IMR-90 (cell line): ENCODE results near the gene NTSR1. TPM values are rescaled to one million over a fixed set of nuclear protein-coding genes. Genes with fewer than 3 reads are reported as not detected.

ENCODE experiments used
- ATAC-seq: fragments of 200-7000 bp; cut with Tn5 transposase; 2 replicates; pipeline ENCODE4 v1.9.1; 2020; ENCODE audit warnings: low read depth, mild to moderate bottlenecking, moderate library complexity
- BruUV-seq: library from RNA; stranded (reverse); fragments of 400-500 nt; replicated peaks from 2 replicates; lab custom pipeline; 2021; lab: Mats Ljungman, UMichigan
- CTCF ChIA-PET: fragments of 300-600 bp; formaldehyde crosslinking; extraction: SDS; loops from one replicate; lab custom pipeline; 2021; ENCODE audit warnings: antibody characterized with exemption; lab: Yijun Ruan, JAX
- POLR2A ChIA-PET: fragments of 300-600 bp; sonication (Branson Sonifier 250); formaldehyde crosslinking; loops from one replicate; lab custom pipeline; 2022; ENCODE audit warnings: antibody characterized with exemption; ENCODE audit not compliant: unreplicated experiment; lab: Charles Lee
- DNase-seq: peaks from one replicate; pipeline ENCODE4 v3.0.0; 2013
- H2AFZ ChIP-seq: replicated peaks from 2 replicates; pipeline ENCODE3; 2013; ENCODE audit warnings: low read length, mild to moderate bottlenecking; ENCODE audit not compliant: poor library complexity
- H2AK5ac ChIP-seq: 2 replicates; pipeline ENCODE4 v1.6.1; 2013; ENCODE audit warnings: low read depth, low read length, inconsistent platforms
- H2AK9ac ChIP-seq: replicated peaks from 2 replicates; pipeline ENCODE3; 2013; ENCODE audit warnings: mild to moderate bottlenecking, low read depth, low read length, moderate library complexity; ENCODE audit not compliant: poor library complexity
- H2BK120ac ChIP-seq: 2 replicates; pipeline ENCODE4 v1.6.1; 2013; ENCODE audit warnings: low read depth, low read length, inconsistent platforms
- H2BK15ac ChIP-seq: 3 replicates; pipeline ENCODE4 v1.6.1; 2013; ENCODE audit warnings: low read depth, low read length, inconsistent platforms
- H2BK20ac ChIP-seq: 2 replicates; pipeline ENCODE4 v1.6.1; 2013; ENCODE audit warnings: low read depth, mild to moderate bottlenecking, inconsistent platforms, low read length, moderate library complexity
- H2BK5ac ChIP-seq: 2 replicates; pipeline ENCODE4 v1.6.1; 2013; ENCODE audit warnings: mild to moderate bottlenecking, low read depth, low read length, inconsistent platforms; ENCODE audit not compliant: poor library complexity, severe bottlenecking
- H3K14ac ChIP-seq: replicated peaks from 2 replicates; pipeline ENCODE4 v1.6.1; 2013; ENCODE audit warnings: low read depth, low read length, inconsistent platforms
- H3K18ac ChIP-seq: 2 replicates; pipeline ENCODE4 v1.6.1; 2013; ENCODE audit warnings: low read depth, low read length, control low read depth
- H3K23ac ChIP-seq: 2 replicates; pipeline ENCODE4 v1.6.1; 2013; ENCODE audit warnings: low read depth, low read length, inconsistent platforms
- H3K27ac ChIP-seq: 2 replicates; pipeline ENCODE4 v1.5.1; 2013; ENCODE audit warnings: mild to moderate bottlenecking, control low read depth, low read length; ENCODE audit not compliant: insufficient read depth
- H3K27me3 ChIP-seq: 2 replicates; pipeline ENCODE4 v1.6.1; 2013; ENCODE audit warnings: low read length; ENCODE audit not compliant: control insufficient read depth, insufficient read depth
- H3K36me3 ChIP-seq: 2 replicates; pipeline ENCODE4 v1.6.1; 2013; ENCODE audit warnings: low read length, mixed read lengths; ENCODE audit not compliant: control insufficient read depth, insufficient read depth
- H3K4ac ChIP-seq: 2 replicates; pipeline ENCODE4 v1.6.1; 2013; ENCODE audit warnings: low read depth, low read length, inconsistent platforms
- H3K4me1 ChIP-seq: 2 replicates; pipeline ENCODE4 v1.6.1; 2013; ENCODE audit warnings: low read length, mixed read lengths; ENCODE audit not compliant: control insufficient read depth, insufficient read depth
- H3K4me2 ChIP-seq: 2 replicates; pipeline ENCODE4 v1.6.1; 2013; ENCODE audit warnings: low read depth, mild to moderate bottlenecking, control low read depth, low read length, moderate library complexity
- H3K4me3 ChIP-seq: 2 replicates; pipeline ENCODE4 v1.5.1; 2013; ENCODE audit warnings: low read depth, mild to moderate bottlenecking, control low read depth, low read length, moderate library complexity; ENCODE audit not compliant: insufficient read depth
- H3K56ac ChIP-seq: 2 replicates; pipeline ENCODE4 v1.6.1; 2013; ENCODE audit warnings: low read length, inconsistent platforms; ENCODE audit not compliant: insufficient read depth; ENCODE audit errors: extremely low read depth
- H3K79me1 ChIP-seq, 2 experiments: 2 replicates each; pipeline ENCODE4 v1.6.1; 2013; ENCODE audit warnings: low read length in 2 of 2, inconsistent platforms in 1 of 2, low read depth in 1 of 2
- H3K9ac ChIP-seq: 2 replicates; pipeline ENCODE4 v1.6.1; 2013; ENCODE audit warnings: low read depth, low read length, control low read depth
- H3K9me1 ChIP-seq: 2 replicates; pipeline ENCODE4 v1.6.1; 2013; ENCODE audit warnings: low read length, inconsistent platforms; ENCODE audit not compliant: insufficient read depth
- H3K9me3 ChIP-seq: 2 replicates; pipeline ENCODE4 v1.6.1; 2013; ENCODE audit warnings: low read length; ENCODE audit not compliant: control insufficient read depth, insufficient read depth
- H4K20me1 ChIP-seq: 2 replicates; pipeline ENCODE4 v1.6.1; 2013; ENCODE audit warnings: low read length, inconsistent platforms; ENCODE audit not compliant: insufficient read depth
- H4K5ac ChIP-seq: 2 replicates; pipeline ENCODE4 v1.6.1; 2013; ENCODE audit warnings: mild to moderate bottlenecking, low read depth, low read length, control low read depth
- H4K8ac ChIP-seq, 2 experiments: 2 replicates each; pipeline ENCODE4 v1.6.1; 2013; ENCODE audit warnings: low read depth in 2 of 2, low read length in 2 of 2, control low read depth in 1 of 2, inconsistent platforms in 1 of 2
- H4K91ac ChIP-seq: 2 replicates; pipeline ENCODE4 v1.6.1; 2013; ENCODE audit warnings: low read depth, low read length, inconsistent platforms; ENCODE audit not compliant: insufficient read depth
- BHLHE40 ChIP-seq: fragments of 150-350 bp; IDR thresholded peaks from 2 replicates; pipeline ENCODE4 v1.6.1; 2016; ENCODE audit warnings: mild to moderate bottlenecking, low read depth, low read length
- CEBPB ChIP-seq: IDR thresholded peaks from 2 replicates; pipeline ENCODE4 v1.6.1; 2012; ENCODE audit warnings: low read depth, low read length, improper control_type of control experiment
- CHD1 ChIP-seq: IDR thresholded peaks from 2 replicates; pipeline ENCODE4 v1.6.1; 2012; ENCODE audit warnings: low read depth, low read length, improper control_type of control experiment
- CTCF ChIP-seq: conservative IDR thresholded peaks from 2 replicates; pipeline ENCODE4 v1.5.1; 2012; ENCODE audit warnings: mild to moderate bottlenecking, low read depth, low read length, improper control_type of control experiment
- MAFK ChIP-seq: IDR thresholded peaks from 2 replicates; pipeline ENCODE4 v1.6.1; 2012; ENCODE audit warnings: low read depth, low read length, improper control_type of control experiment
- MAZ ChIP-seq: IDR thresholded peaks from 2 replicates; pipeline ENCODE4 v1.6.1; 2012; ENCODE audit warnings: low read depth, mild to moderate bottlenecking, low read length, improper control_type of control experiment, moderate library complexity, borderline replicate concordance
- MXI1 ChIP-seq: IDR thresholded peaks from 2 replicates; pipeline ENCODE4 v1.6.1; 2012; ENCODE audit warnings: low read depth, mild to moderate bottlenecking, low read length, moderate library complexity, borderline replicate concordance
- RAD21 ChIP-seq: IDR thresholded peaks from 2 replicates; pipeline ENCODE4 v1.6.1; 2012; ENCODE audit warnings: low read length, improper control_type of control experiment
- RCOR1 ChIP-seq: IDR thresholded peaks from 2 replicates; pipeline ENCODE4 v1.6.1; 2012; ENCODE audit warnings: mild to moderate bottlenecking, low read length, improper control_type of control experiment; ENCODE audit not compliant: insufficient replicate concordance
- RFX5 ChIP-seq: IDR thresholded peaks from 2 replicates; pipeline ENCODE4 v1.8.0; 2012; ENCODE audit warnings: low read depth, mild to moderate bottlenecking, low read length, moderate library complexity
- WGBS, 2 experiments: methylation state at CpG; one replicate each; pipeline versions ENCODE4 v1.1.5 to v1.1.7; 2013; ENCODE audit warnings: missing lambda C conversion rate in 2 of 2; ENCODE audit not compliant: insufficient read length in 1 of 2; ENCODE audit errors: extremely low coverage in 2 of 2; 5-methylcytosine and 5-hydroxymethylcytosine counted together
- dilution Hi-C: fragments of 300-500 bp; cut with HindIII; formaldehyde crosslinking; loops from one replicate; pipeline ENCODE4 v1.14.3; 2018; ENCODE audit warnings: low sequenced_read_pairs; ENCODE audit not compliant: unreplicated experiment
- in situ Hi-C: fragments of 300-500 bp; cut with MboI; formaldehyde crosslinking; loops from 3 replicates; pipeline ENCODE4 v1.14.3; 2019; ENCODE audit warnings: low sequenced_read_pairs, inconsistent platforms, mixed read lengths
- intact Hi-C: fragments of 100-400 bp; cut with micrococcal nuclease; formaldehyde crosslinking; loops from 2 replicates; pipeline ENCODE4 v1.10.0; 2022
- polyA plus RNA-seq, 3 experiments: library from polyadenylated mRNA; depleted of rRNA; stranded (reverse); fragments of >200 nt; gene quantifications; 2 replicates each; pipeline ENCODE4 v1.2.3, GENCODE V29; 2012; ENCODE audit warnings: low replicate concordance in 1 of 3
- total RNA-seq: library from RNA; depleted of rRNA; stranded (reverse); fragments of >200 nt; gene quantifications from 2 replicates; pipeline ENCODE4 v1.2.3, GENCODE V29; 2012
- TF ChIP-seq, protein P1 (sequence below): fragments of 150-350 bp; IDR thresholded peaks from 2 replicates; pipeline ENCODE4 v1.6.1; 2016; ENCODE audit warnings: low read depth, mild to moderate bottlenecking, low read length, moderate library complexity, borderline replicate concordance

NTSR1 gene
- total and polyA plus RNA-seq, 2 of the 4 experiments (the other 2 are of a cell fraction): 0.54 to 1.8 TPM

DNA sequence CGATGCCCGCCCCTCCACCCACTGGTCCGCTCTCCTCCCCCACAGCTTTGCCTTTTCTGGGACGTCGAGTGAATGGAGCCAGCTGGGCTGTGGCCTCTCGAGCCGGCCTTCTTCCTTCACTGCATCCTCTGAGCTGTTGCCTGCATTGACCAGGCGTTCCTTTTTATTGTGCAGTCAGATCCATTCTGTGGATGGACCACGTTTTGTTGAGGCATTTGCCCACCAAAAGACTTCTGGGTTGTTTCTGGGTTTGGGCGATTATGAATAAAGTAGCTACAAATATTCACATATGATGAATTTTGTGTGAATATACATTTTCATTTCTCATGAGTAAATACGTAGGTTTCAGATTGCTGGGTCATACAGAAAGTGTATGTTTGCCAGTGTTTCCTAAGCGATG is 9.9 kb downstream of the NTSR1 start:
- peak overlapping the region; percentile 71; the same call in 1 of the 3 replicates for H2BK15ac ChIP-seq
- no peak overlapping the region for H4K8ac ChIP-seq
- H2BK5ac ChIP-seq: no peak overlapping the region
- no peak overlapping the region for H4K5ac ChIP-seq
- peaks cover 2% of the 10 kb centered on the region; the same call in 1 of the 2 replicates for H3K27me3 ChIP-seq
- peaks cover 0 to 9% of the 10 kb centered on the region in 2 experiments; a peak in 1 of 4 replicates for H3K79me1 ChIP-seq
- WGBS, 2 experiments: no CpG with 5 or more reads among the region's 12 CpGs
- no peak overlapping the region for H3K27ac ChIP-seq
- H3K4me3 ChIP-seq: no peak overlapping the region
- peak overlapping the region; percentile 63; the same call in 1 of the 2 replicates for H2AK5ac ChIP-seq
- peaks cover 11% of the 10 kb centered on the region; the same call in 1 of the 2 replicates for H3K4me1 ChIP-seq
- CTCF ChIA-PET: no interaction called here
- no peak overlapping the region for H3K9ac ChIP-seq
- ATAC-seq (no peak), DNase-seq (no peak)
- dilution Hi-C loops: no loop called here
- peak overlapping the region; percentile 67; the same call in 1 of the 2 replicates for H3K14ac ChIP-seq
- no peak overlapping the region; the same call in 1 of the 2 replicates for H3K23ac ChIP-seq
- in situ Hi-C loops: no loop called here
- H3K4me2 ChIP-seq: no peak overlapping the region
- peaks cover 6% of the 10 kb centered on the region; the same call in 1 of the 2 replicates for H3K9me3 ChIP-seq
- H3K9me1 ChIP-seq: no peaks in the 10 kb centered on the region
- no peak overlapping the region for H2AFZ ChIP-seq
- no peak overlapping the region for H3K56ac ChIP-seq
- POLR2A ChIA-PET: no interaction called here
- H2BK120ac ChIP-seq: no peak overlapping the region
- H4K20me1 ChIP-seq: 0 out of 2 replicates have a peak, but pooled peaks cover 2% of the 10 kb centered on the region
- TF ChIP-seq CHD1 (no peak), RFX5 (no peak), MXI1 (no peak), RCOR1 (no peak), CTCF (no peak), BHLHE40 (no peak), MAZ (no peak), MAFK (no peak), RAD21 (no peak), CEBPB (no peak)
- TF ChIP-seq, protein P1, sequence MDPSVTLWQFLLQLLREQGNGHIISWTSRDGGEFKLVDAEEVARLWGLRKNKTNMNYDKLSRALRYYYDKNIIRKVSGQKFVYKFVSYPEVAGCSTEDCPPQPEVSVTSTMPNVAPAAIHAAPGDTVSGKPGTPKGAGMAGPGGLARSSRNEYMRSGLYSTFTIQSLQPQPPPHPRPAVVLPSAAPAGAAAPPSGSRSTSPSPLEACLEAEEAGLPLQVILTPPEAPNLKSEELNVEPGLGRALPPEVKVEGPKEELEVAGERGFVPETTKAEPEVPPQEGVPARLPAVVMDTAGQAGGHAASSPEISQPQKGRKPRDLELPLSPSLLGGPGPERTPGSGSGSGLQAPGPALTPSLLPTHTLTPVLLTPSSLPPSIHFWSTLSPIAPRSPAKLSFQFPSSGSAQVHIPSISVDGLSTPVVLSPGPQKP: no peak
- no peak overlapping the region for H3K4ac ChIP-seq
- intact Hi-C loops: no loop called here
- H2BK20ac ChIP-seq: peak overlapping the region; percentile 65; the same call in 1 of the 2 replicates
- no peak overlapping the region for H4K91ac ChIP-seq
- BruUV-seq: no TSS peak
- no peaks in the 10 kb centered on the region for H3K36me3 ChIP-seq
- no peak overlapping the region for H2AK9ac ChIP-seq
- H3K18ac ChIP-seq: no peak overlapping the region
